ENCODE data around the gene KCNH2.

KCNH2 gene

GRCh38 chr7:150949564-150949963, 28.6 kb downstream of the KCNH2 start:
- no peak for DNase-seq (ENCODE audit: low spot score)

DNA sequence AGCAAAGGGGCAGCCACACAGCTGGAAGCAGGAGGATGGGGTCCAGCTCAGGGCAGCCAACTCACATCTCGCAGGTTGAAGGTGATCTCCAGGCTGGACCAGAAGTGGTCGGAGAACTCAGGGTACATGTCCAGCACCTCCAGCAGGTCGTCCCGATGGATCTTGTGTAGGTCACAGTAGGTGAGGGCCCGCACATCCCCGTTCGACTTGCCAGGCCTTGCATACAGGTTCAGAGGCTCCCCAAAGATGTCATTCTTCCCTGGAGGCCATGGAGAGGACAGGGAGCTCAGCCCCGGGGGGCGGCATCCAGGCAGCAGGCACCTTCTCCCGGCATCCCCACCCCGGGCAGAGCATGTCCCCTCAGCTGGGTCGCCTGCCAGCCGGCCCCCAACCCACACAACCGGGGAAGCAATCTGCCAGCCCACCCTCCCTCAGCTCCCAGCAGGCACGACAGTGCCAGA, 29.3 kb downstream of the KCNH2 start:
- no peak for DNase-seq (ENCODE audit: low spot score)

GRCh38 chr7:150947761-150948651, 30.1 kb downstream of the KCNH2 start:
- no peak for DNase-seq (ENCODE audit: low spot score)

- DNase-seq (ENCODE audit: low spot score): no peak
Observed at GRCh38 chr7:150947241-150947745, 30.8 kb downstream of the KCNH2 start.

DNA sequence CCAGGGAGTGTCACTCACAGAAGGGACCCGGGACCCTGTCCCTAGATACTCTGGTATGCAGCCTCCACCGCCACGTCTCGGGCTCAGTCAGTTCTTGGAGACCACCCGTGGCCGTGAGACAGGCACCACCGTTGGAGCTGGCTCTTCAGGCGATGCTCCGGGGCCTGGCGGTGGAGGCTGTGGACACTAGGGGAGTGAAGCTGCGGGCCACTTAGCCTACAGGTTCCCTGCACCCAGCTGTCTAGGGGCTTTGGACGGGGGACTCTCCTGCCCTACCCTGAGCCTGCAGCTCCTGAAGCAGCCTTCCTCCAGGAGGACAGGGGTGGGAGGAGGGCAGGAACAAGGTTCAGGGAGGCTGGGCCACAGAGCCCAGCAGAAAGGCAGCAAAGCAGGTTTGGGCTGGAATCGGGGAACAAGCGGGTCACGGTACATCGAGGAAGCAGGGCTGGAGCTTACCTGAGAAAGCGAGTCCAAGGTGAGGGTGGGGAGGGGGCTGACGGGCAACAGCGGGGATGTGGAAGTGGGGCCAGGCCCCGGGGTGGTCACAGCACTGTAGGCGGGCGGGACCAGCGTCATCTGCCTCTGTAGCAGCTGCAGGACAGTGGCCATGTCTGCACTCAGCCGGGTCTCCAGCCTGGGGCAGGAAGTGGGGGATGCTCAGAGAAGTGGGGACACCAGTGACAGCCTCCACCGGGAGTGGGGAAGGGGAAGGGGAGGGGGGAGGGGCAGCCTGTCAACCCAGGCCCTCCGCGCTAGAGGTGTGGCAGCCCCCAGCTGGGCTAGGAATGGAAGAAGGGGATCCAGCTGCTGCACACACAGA, 31.5 kb downstream of the KCNH2 start:
- no peak for DNase-seq (ENCODE audit: low spot score)

GRCh38 chr7:150945853-150946420, 32.2 kb downstream of the KCNH2 start:
- DNase-seq (ENCODE audit: low spot score): no peak

DNA sequence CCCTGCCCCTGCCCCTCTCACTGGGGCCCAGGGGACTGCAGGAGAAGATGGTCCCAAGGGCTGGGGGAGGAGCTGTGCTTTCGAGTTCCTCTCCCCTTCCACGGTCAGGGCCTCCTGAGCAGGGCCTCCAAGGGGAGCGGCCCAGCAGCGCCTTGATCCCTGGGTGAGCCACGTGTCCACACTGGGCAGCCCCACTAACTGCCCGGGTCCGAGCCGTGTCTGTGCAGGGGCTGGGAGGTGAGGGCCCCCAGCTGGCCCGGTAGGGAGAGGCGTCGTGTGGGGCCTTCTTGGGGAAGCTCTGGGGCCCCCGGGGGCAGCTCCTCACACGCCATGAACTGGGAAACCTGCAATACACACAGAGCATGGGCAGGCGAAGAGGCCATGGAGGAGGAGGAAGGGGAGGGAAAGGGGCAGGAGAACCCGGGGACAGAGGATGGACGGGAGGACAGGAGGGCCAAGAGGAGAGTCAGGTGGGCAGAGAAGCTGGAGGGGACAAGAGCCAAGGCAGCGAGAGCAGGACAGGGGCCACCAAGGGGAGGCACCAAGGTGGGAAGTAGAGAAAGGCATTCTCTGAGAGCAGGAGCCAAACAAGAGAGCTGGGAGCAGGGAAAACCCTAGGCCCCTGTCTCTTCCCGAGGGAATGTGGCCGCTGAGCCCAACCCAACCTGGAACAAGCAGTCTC, 32.8 kb downstream of the KCNH2 start:
- DNase-seq (ENCODE audit: low spot score): no peak

DNA sequence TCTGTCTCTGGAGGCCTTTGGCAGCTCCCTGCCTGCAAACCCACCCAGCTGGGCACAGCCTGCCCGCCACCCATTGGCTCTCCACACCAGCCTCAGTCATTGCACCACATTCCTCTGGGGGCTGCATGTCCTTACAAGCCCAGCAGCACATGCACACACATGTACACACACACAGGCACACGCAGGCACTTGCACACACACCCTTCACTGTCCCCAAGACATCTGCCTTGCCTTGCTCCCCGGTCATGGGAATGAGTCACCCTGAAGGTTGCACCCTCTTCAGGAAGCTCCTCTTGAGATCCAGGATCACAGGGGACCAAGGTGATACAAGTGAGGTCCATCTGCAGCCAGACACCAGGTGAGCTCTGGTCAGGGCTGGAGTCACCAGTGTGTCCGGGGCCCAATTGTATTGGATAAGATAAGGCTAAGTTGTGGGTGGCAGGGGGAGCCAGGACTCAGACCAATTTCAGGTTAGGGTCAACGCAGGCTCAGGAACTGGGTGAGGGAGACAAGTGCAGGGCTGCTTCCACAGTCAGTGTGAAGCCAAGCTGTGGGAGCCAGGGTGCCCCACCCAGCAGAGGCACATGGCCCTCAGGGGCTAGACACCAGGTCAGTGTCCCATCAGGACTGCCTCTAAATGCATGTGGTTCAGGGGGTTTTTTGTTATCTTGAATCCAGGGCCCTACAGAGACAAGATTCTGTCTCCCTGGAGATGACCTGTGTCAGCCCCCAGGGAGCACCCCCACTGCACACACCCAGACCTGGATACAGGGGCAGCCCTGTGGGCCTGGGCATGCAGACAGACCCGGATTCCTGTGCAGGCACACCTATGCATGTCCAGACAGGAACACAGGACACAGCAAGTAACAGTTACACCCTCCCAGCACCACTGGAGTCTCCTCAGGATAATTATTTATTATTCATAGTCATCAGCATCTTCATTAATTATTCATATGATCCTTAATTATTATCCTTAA, 33.8 kb downstream of the KCNH2 start:
- no peak for DNase-seq (ENCODE audit: low spot score)

GRCh38 chr7:150943453-150943814, 34.7 kb downstream of the KCNH2 start:
- DNase-seq (ENCODE audit: low spot score): no peak

DNA sequence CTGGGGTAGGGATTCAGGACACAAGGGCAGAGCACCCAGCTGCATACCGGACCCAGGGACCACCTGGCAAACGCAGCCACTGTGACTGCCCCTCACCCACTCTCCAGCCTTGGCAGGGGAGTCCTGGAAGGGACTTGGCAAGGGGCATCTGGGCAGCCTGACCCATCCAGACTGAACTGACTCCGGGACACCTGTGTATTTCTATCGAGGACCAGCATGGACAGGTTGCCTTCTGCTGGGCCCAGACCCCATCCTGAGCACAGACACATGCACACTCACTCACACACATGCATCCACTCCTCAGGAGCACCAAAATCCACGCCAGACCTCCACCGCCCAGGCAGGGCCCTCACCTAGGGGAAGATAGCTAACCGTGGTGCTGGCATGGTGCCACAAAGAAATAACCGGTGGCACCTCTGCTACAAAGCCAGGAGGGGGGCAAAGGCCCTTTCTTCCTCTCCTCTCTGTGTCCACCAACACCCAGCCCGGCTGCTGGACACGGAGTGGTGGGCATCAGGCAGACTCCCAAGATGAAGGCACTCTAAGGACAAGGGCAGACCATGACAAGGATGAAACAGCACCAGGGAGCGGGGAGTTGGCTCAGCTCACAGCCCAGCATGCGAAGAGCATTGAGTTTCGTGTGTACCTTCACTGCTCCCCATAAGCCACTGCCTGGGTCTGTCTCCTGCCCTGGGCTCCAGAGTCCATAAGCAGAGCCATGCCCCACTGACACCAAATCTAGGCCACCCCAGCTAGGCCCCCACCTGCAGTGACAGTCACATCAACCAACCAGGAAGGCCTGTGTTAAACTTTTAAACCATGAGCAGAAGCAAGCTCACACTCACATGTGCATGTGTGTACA, 35.3 kb downstream of the KCNH2 start:
- no peak for DNase-seq (ENCODE audit: low spot score)

GRCh38 chr7:150942001-150942590, 36.0 kb downstream of the KCNH2 start:
- peak; percentile 69 for DNase-seq (ENCODE audit: low spot score)

- DNase-seq (ENCODE audit: low spot score): no peak
Observed at GRCh38 chr7:150941351-150942000, 36.6 kb downstream of the KCNH2 start.

DNA sequence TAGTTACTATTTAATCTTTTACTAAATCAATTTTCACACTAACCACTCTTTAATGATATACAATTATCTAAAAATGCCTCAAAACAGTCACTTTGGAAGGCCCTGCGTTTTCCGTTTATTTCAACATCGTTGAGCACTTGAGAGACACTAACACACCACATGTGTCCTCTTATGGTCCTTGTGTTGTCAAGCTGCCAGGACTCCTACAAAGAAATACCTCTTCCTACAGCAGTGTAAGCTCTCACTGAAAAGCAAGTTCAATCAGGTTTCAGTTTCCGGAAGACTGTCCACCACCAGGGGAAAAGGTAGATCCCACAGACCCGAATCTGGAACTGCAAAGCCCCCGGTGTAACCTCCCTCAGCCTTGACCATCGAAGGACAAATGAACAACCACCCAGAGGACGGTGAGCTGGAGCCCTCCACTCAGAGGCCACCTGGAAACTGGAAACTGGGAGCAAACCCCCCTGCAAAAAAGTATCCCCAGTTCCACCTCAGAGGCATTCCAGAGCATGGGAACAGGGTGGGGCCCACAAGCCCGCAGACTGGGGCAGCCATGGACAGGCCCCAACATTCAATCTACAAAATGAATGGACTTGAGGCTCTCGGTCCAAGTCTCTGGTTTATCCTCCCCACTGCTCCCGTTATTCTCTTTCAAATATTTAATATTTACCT, 37.6 kb downstream of the KCNH2 start:
- DNase-seq (ENCODE audit: low spot score): no peak

- no peak for DNase-seq (ENCODE audit: low spot score)
Observed at GRCh38 chr7:150939466-150939865, 38.7 kb downstream of the KCNH2 start.

DNA sequence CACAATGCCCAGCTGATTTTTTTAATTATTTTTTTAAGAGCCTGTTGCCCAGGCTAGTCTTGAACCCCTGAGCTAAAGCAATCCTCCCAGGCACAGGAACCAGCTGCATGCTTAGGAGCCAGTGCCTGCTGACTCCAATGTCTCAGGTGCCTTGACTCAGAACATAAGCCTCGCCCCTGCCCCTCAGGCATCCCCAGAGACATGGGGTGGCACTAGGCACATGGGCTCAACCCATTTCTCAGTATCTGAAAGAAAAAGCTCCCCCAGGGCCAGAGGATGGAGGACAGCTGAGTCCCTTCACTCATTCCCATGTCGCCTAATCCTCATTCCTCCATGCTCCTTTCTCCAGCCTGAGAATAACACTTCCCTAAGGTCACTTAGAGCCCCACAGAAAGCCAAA, 39.1 kb downstream of the KCNH2 start:
- no peak for DNase-seq (ENCODE audit: low spot score)

DNA sequence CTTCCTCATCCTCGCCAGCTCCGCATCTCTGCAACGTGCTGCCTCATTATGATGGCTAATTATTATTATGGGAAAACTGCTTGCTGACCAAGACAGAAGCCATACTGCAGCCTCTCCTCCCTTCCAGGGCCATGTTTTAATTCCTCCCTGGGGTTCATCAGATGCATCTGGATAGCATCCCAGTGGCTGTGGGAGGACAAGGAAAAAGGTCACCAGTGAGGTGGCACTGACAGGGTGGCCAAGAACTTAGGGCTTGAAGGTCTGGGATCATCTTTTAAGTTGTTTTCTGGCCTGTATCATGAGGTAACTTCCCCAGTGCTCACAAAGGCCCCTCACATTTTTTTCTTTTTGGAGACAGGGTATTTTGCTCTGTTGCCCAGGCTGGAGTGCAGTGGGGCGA, 39.6 kb downstream of the KCNH2 start:
- DNase-seq (ENCODE audit: low spot score): peak; percentile 50

GRCh38 chr7:150937848-150938561, 40.1 kb downstream of the KCNH2 start:
- peak; percentile 79 for DNase-seq (ENCODE audit: low spot score)

Measured in SK-N-DZ (cell line).